Mononuclear cell (primary cell): ENCODE data around the gene ZNF500. TPM values are rescaled to one million over a fixed set of nuclear protein-coding genes. Genes with fewer than 3 reads are reported as not detected.

Experiments
- H3K27me3 ChIP-seq: 2 replicates; pipeline ENCODE4 v1.6.0; 2011; ENCODE audit warnings: low read length, control low read depth; ENCODE audit not compliant: insufficient read depth
- H3K4me1 ChIP-seq: 2 replicates; pipeline ENCODE4 v1.5.1; 2011; ENCODE audit warnings: mild to moderate bottlenecking, low read length, control low read depth; ENCODE audit not compliant: insufficient read depth
- H3K4me3 ChIP-seq: 2 replicates; pipeline ENCODE4 v1.5.1; 2011; ENCODE audit warnings: mild to moderate bottlenecking, low read length, moderate library complexity
- H3K9me3 ChIP-seq: 2 replicates; pipeline ENCODE4 v1.5.1; 2011; ENCODE audit warnings: low read depth, mild to moderate bottlenecking, control low read depth, low read length
- total RNA-seq: library from RNA; depleted of rRNA; stranded (reverse); fragments of >200 nt; gene quantifications from one replicate; pipeline ENCODE4 v1.2.3, GENCODE V29; 2012

Gene ZNF500
- total RNA-seq, 1 donor, result 7.7 TPM

DNA sequence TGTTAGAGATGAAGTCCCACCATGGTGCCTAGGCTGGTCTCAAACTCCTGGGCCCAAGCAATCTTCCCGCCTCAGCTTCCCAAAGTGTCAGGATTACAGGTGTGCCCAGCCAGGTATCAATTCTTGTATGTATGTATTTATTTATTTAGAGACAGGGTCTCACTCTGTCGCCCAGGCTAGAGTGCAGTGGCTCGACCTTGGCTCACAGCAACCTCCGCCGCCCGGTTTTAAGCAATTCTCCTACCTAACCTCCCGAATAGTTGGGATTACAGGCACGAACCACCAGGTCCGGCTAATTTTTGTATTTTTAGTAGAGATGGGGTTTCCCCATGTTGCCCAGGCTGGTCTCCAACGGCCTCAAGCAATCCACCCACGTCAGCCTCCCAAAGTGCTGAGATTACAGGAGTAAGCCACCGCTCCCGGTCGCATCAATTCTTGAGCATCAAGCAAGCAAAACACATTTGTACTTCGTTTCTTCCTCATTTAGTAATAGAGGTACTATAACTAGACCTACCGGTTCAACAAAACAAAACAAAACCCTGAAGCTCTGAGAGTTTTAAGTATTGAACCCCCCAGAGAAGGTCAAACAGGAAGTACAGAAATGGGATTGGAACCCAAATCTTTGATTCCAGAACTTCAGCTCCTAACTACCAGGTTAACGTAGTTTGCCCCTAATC, 1.0 kb upstream of the ZNF500 start:
- Histone ChIP-seq H3K27me3 (no peaks in the 10 kb centered on the region), H3K9me3 (no peaks in the 10 kb centered on the region), H3K4me1 (peaks cover 31% of the 10 kb centered on the region), H3K4me3 (peak overlapping the region; percentile 58)

DNA sequence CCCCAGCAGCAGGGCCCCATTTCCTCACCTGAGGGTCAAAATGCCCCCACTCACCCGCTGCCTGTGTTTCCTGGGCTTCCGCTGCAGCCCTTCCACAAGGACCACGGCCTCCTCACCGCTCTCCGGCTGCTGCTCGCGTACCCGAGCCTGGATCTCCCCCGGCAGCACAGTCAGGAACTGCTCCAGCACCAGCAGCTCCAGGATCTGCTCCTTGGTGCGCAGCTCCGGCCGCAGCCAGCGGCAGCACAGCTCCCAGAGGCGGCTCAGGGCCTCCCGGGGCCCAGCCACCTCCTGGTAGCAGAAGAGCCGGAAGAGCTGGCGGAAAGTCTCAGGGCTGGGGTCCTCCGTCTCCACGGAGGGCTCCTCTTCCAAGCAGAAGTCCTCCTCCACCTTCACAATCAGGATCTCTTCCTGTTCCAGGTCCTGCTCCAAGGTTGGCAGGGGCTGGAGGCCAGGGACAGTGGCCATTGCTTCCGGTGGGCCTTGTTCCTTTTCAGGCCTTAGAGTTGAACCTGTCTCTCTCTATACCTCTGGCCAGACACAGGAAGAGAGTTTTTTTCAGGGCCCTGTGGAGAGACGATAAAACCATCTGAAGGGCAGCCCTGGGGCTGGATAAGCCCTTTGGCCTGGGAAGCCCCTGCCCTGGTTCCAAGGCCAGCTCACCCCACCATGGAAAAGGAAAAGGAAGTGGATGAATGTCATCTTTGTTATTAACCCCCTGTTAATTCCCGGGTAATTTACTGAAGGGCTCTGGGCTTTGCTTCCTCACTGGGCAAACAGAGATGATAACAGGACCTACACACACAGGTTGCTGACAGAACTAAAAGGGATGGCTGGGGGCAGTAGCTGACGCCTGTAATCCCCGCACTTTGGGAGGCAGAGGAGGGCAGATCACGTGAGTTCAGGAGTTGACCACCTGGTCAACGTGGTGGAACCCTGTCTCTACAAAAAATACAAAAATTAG, 1.2 kb downstream of the ZNF500 start:
- Histone ChIP-seq H3K4me1 (peaks cover 31% of the 10 kb centered on the region), H3K27me3 (no peaks in the 10 kb centered on the region), H3K9me3 (no peaks in the 10 kb centered on the region), H3K4me3 (peak overlapping the region; percentile 83)

- no peaks in the 10 kb centered on the region for H3K9me3 ChIP-seq
- H3K4me1 ChIP-seq, result peaks cover 29% of the 10 kb centered on the region
- no peak overlapping the region for H3K4me3 ChIP-seq
- no peaks in the 10 kb centered on the region for H3K27me3 ChIP-seq
Measured at GRCh38 chr16:4763791-4764190, 3.2 kb downstream of the ZNF500 start.

DNA sequence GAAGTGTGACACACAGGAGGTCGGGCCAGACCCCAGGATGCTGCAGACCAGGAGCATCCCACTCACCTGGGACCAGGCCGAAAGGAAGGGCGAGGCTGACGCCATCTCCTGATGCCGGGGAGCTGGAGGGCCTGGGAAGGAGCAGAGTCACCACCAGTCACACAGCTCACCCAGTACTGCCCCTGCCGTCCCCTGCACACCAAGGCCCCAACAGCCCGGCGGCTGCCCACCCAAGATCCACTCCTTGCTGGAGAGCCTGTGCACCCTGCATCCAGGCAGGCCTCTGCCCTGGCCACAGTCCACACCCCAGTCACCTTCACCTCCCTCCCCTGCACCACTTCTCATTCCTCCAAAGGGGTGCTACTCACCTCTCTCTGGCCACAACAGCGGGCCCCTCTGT, 4.8 kb downstream of the ZNF500 start:
- H3K4me1 ChIP-seq, result peaks cover 14% of the 10 kb centered on the region
- H3K9me3 ChIP-seq, result no peaks in the 10 kb centered on the region
- no peaks in the 10 kb centered on the region for H3K27me3 ChIP-seq
- no peak overlapping the region for H3K4me3 ChIP-seq

- Histone ChIP-seq H3K4me1 (no peaks in the 10 kb centered on the region), H3K9me3 (no peaks in the 10 kb centered on the region), H3K4me3 (no peak overlapping the region), H3K27me3 (no peaks in the 10 kb centered on the region)
Measured at GRCh38 chr16:4760221-4760910, 6.6 kb downstream of the ZNF500 start.

GRCh38 chr16:4755687-4756086, 11.3 kb downstream of the ZNF500 start:
- no peak overlapping the region for H3K4me3 ChIP-seq
- H3K9me3 ChIP-seq, result no peaks in the 10 kb centered on the region
- no peaks in the 10 kb centered on the region for H3K27me3 ChIP-seq
- no peaks in the 10 kb centered on the region for H3K4me1 ChIP-seq

- Histone ChIP-seq H3K4me1 (no peaks in the 10 kb centered on the region), H3K9me3 (no peaks in the 10 kb centered on the region), H3K27me3 (no peaks in the 10 kb centered on the region), H3K4me3 (no peak overlapping the region)
Measured at GRCh38 chr16:4754865-4755264, 12.1 kb downstream of the ZNF500 start.

DNA sequence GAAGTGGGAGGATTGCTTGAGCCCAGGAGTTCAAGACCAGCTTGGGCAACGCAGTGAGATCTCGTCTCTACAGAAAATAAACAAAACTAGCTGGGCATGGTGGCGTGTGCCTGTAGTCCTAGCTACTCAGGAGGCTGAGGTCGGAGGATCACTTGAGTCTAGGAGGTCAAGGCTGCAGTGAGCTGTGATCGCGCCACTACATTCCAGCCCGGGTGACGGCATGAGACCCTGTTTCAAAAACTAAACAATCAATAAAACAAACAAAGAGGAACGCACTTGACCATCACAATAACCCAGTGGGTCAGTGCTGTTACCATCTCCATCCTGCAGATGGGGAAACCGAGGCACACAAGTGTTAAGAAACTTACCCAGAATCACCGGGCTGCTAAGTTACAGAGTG, 13.7 kb downstream of the ZNF500 start:
- Histone ChIP-seq H3K4me1 (no peaks in the 10 kb centered on the region), H3K9me3 (no peaks in the 10 kb centered on the region), H3K4me3 (no peak overlapping the region), H3K27me3 (no peaks in the 10 kb centered on the region)

DNA sequence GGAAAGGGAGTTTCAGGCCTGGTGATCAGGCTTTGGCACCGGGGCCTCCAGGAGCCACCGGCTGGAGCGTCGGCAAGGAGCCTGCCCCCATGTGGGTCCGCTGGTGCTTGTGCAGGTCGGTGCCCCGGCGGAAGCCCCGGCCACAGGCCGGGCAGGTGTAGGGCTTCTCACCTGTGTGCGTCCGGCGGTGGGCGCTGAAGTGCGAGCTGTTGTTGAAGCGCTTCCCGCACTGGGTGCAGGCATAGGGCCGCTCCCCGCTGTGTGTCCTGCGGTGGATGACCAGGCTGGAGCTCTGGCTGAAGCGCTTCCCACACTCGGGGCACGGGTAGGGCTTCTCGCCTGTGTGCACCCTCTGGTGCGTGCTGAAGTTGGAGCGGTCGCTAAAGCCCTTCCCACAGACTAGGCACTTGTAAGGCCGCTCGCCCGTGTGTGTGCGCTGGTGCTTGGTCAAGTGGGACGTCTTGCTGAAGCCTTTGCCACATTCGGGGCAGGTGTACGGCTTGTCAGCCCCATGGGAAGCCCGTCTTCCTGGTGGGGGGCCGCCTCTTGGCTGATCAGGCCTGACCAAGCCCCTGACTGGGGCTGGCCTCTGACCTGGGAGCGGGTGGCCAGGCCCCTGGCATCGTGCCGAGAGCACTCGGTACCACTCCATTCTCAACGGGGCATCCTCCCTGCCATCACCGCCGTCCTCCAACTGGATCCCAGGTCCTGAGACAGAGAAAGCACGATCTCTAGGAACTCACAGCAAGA, 14.4 kb downstream of the ZNF500 start:
- H3K4me1 ChIP-seq, result no peaks in the 10 kb centered on the region
- no peaks in the 10 kb centered on the region for H3K9me3 ChIP-seq
- no peak overlapping the region for H3K4me3 ChIP-seq
- no peaks in the 10 kb centered on the region for H3K27me3 ChIP-seq

GRCh38 chr16:4750896-4751295, 16.1 kb downstream of the ZNF500 start:
- Histone ChIP-seq H3K4me3 (no peak overlapping the region), H3K27me3 (no peaks in the 10 kb centered on the region), H3K9me3 (no peaks in the 10 kb centered on the region), H3K4me1 (no peaks in the 10 kb centered on the region)

GRCh38 chr16:4749700-4750257, 17.2 kb downstream of the ZNF500 start:
- Histone ChIP-seq H3K4me1 (no peaks in the 10 kb centered on the region), H3K27me3 (no peaks in the 10 kb centered on the region), H3K4me3 (no peak overlapping the region), H3K9me3 (no peaks in the 10 kb centered on the region)

DNA sequence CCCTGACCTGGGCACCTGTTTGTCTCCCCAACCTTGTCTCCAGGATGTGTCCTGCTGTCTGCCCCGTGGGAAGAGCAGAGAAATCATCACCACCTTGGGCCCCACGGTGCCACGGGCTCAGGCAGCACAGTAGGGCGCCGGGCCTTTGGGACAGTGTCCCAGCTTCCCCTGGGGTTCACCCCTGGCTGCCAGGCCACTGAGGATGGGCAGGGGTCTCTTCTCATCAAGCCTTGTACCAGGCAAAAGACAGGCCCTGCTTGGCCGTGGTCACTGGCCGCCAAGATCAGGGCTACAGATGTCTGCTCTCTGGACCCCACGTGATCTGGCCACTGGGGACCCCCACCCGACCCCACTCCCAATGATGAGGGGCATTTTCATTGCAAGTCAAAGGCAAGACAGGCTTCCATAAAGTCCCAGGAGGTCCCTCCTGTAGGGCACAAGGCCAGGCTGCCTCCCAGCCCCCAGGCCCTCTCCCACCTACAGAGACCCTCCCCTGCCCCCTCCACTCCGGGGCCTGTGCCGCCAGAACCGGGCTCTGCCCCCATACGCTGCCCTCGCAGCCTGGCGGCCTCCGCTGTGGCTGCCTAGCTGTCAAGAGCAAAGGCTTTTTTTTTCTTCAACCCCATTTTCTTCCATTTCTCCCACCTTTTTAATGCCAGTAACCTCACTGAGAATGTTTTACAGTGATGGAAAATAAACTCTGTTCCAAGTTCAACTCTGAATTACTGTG, 18.1 kb downstream of the ZNF500 start:
- H3K27me3 ChIP-seq, result no peaks in the 10 kb centered on the region
- no peaks in the 10 kb centered on the region for H3K4me1 ChIP-seq
- H3K9me3 ChIP-seq, result no peaks in the 10 kb centered on the region
- no peak overlapping the region for H3K4me3 ChIP-seq

- Histone ChIP-seq H3K4me1 (no peaks in the 10 kb centered on the region), H3K4me3 (no peak overlapping the region), H3K27me3 (no peaks in the 10 kb centered on the region), H3K9me3 (no peaks in the 10 kb centered on the region)
Measured at GRCh38 chr16:4747906-4748681, 18.9 kb downstream of the ZNF500 start.
